AG04450 (cell line): ENCODE data around the gene C1QC. TPM values are rescaled to one million over a fixed set of nuclear protein-coding genes. Genes with fewer than 3 reads are reported as not detected.
"Not testable (repeated sequence)": the region's sequence is repeated elsewhere in the genome, so short reads cannot be mapped to it uniquely, and the experiment has no call there.

Experiments
- CTCF ChIA-PET: fragments of 300-600, 350-600 bp; formaldehyde crosslinking; extraction: SDS; loops from one replicate; lab custom pipeline; 2022; ENCODE audit warnings: antibody characterized with exemption, inconsistent platforms; lab: Charles Lee
- POLR2A ChIA-PET: fragments of 350-600 bp; formaldehyde crosslinking; extraction: SDS; loops from one replicate; lab custom pipeline; 2021; ENCODE audit warnings: antibody characterized with exemption, inconsistent platforms; lab: Yijun Ruan, JAX
- DNase-seq: peaks from one replicate; pipeline ENCODE4 v3.0.0-alpha.2; 2011; ENCODE audit warnings: low read depth, low spot score
- H3K27ac ChIP-seq: one replicate; pipeline ENCODE4 v1.5.1; 2012; ENCODE audit warnings: low read depth, low read length, control low read depth
- H3K27me3 ChIP-seq: one replicate; pipeline ENCODE4 v1.6.0; 2012; ENCODE audit warnings: low read length; ENCODE audit not compliant: control insufficient read depth, insufficient read depth
- H3K4me3 ChIP-seq: 2 replicates; pipeline ENCODE4 v1.5.1; 2011; ENCODE audit warnings: mild to moderate bottlenecking, low read depth, low read length, control low read depth
- H3K9me3 ChIP-seq: 2 replicates; pipeline ENCODE4 v1.5.1; 2012; ENCODE audit warnings: low read length; ENCODE audit not compliant: control insufficient read depth, insufficient read depth
- CTCF ChIP-seq: IDR thresholded peaks from 2 replicates; pipeline ENCODE4 v1.5.1; 2011; ENCODE audit warnings: low read depth, low read length, control low read depth, inconsistent platforms
- polyA plus RNA-seq: library from polyadenylated mRNA; depleted of rRNA; stranded (reverse); fragments of >200 nt; gene quantifications from 2 replicates; pipeline ENCODE4 v1.2.3, GENCODE V29; 2011

The C1QC gene
- polyA plus RNA-seq, 1 experiment = not detected

GRCh38 chr1:22674410-22674749 lies 30.9 kb downstream of the C1QC start:
- H3K9me3 ChIP-seq = no peaks in the 10 kb centered on the region; the same call in 1 of the 2 replicates
- no peak for TF ChIP-seq CTCF
- H3K27me3 ChIP-seq = peaks cover 30% of the 10 kb centered on the region
- CTCF ChIA-PET = interaction anchor here (0.6 to 7.7 kb wide), 11 partner anchors 27 to 290 kb away, joined by 3 to 85 read pairs (median 7); no protein-coding TSS in a partner anchor
- no peak overlapping the region for H3K27ac ChIP-seq
- no peak for DNase-seq
- H3K4me3 ChIP-seq = no peak overlapping the region
- POLR2A ChIA-PET = interaction anchor here (0.8 kb wide), 1 partner anchor 214 kb away, joined by 3 read pairs; no protein-coding TSS in a partner anchor

- H3K27me3 ChIP-seq = peaks cover 30% of the 10 kb centered on the region
- DNase-seq, H3K9me3 ChIP-seq, H3K4me3 ChIP-seq, H3K27ac ChIP-seq: not testable (repeated sequence)
- ChIA-PET POLR2A (interaction anchor here (0.6 kb wide), 1 partner anchor 292 kb away, joined by 3 read pairs; no protein-coding TSS in a partner anchor), CTCF (interaction anchor here (1.2 to 7.7 kb wide), 3 partner anchors 28 to 254 kb away, joined by 3 to 85 read pairs (median 5); no protein-coding TSS in a partner anchor)
Observed at GRCh38 chr1:22676151-22676550, 32.7 kb downstream of the C1QC start.

- peak overlapping the region; percentile 2 for H3K27ac ChIP-seq
- ChIA-PET CTCF (interaction anchor here (1.2 to 7.7 kb wide), 3 partner anchors 185 to 254 kb away, joined by 3 to 85 read pairs (median 5); no protein-coding TSS in a partner anchor), POLR2A (no interaction called here)
- H3K4me3 ChIP-seq = no peak overlapping the region
- peaks cover 23% of the 10 kb centered on the region for H3K27me3 ChIP-seq
- TF ChIP-seq CTCF = no peak
- DNase-seq = no peak
- no peaks in the 10 kb centered on the region; the same call in 1 of the 2 replicates for H3K9me3 ChIP-seq
Observed at GRCh38 chr1:22676916-22677583, 33.6 kb downstream of the C1QC start.

GRCh38 chr1:22677931-22678896 lies 34.8 kb downstream of the C1QC start:
- Histone ChIP-seq H3K4me3 (no peak overlapping the region), H3K9me3 (no peaks in the 10 kb centered on the region; the same call in 1 of the 2 replicates), H3K27me3 (peaks cover 17% of the 10 kb centered on the region), H3K27ac (no peak overlapping the region)
- POLR2A ChIA-PET = no interaction called here
- TF ChIP-seq CTCF = no peak
- CTCF ChIA-PET = interaction anchor here (1.2 kb wide), 1 partner anchor 252 kb away, joined by 3 read pairs; no protein-coding TSS in a partner anchor
- no peak for DNase-seq

GRCh38 chr1:22680726-22681125 lies 37.3 kb downstream of the C1QC start:
- ChIA-PET CTCF (no interaction called here), POLR2A (no interaction called here)
- no peaks in the 10 kb centered on the region; the same call in 1 of the 2 replicates for H3K9me3 ChIP-seq
- no peak overlapping the region for H3K4me3 ChIP-seq
- TF ChIP-seq CTCF = no peak
- H3K27ac ChIP-seq = no peak overlapping the region
- peaks cover 11% of the 10 kb centered on the region for H3K27me3 ChIP-seq
- no peak for DNase-seq
